ENCODE measurements around the gene PPM1L.

DNA sequence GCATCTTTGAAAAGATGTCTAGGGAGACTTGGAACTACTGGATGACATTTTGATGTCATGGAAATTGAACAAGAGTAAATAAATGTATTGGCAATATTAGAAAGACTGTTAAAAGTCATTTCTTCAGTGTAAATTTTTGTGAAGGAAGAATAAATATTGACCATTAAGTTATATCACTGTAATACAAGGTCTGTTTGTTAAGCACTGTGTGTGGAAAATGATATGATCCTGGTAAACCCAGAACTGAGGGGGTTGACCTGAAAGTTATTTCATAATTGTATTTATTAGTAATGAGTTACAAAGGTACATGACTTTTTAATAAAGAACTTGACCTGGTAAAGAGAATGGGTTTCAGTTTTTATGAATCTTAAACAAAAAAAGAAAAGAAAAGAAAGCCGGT lies 242.6 kb downstream of the PPM1L start:
- TF ChIP-seq, protein P1, sequence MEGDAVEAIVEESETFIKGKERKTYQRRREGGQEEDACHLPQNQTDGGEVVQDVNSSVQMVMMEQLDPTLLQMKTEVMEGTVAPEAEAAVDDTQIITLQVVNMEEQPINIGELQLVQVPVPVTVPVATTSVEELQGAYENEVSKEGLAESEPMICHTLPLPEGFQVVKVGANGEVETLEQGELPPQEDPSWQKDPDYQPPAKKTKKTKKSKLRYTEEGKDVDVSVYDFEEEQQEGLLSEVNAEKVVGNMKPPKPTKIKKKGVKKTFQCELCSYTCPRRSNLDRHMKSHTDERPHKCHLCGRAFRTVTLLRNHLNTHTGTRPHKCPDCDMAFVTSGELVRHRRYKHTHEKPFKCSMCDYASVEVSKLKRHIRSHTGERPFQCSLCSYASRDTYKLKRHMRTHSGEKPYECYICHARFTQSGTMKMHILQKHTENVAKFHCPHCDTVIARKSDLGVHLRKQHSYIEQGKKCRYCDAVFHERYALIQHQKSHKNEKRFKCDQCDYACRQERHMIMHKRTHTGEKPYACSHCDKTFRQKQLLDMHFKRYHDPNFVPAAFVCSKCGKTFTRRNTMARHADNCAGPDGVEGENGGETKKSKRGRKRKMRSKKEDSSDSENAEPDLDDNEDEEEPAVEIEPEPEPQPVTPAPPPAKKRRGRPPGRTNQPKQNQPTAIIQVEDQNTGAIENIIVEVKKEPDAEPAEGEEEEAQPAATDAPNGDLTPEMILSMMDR (conservative IDR thresholded peaks at IDR 0.05) = no peak
- TF ChIP-seq EZH2 (IDR thresholded peaks at IDR 0.05; ENCODE audit: low read depth) = no peak

Data from PC-9 (cell line).